GM21576 (cell line): ENCODE measurements around the gene NACC2.

Source experiments
- ATAC-seq: cut with Tn5 transposase; IDR thresholded peaks from one replicate; pipeline ENCODE4 v1.9.1; 2021; ENCODE audit warnings: mild to moderate bottlenecking, moderate library complexity; ENCODE audit not compliant: unreplicated experiment

Gene NACC2

DNA sequence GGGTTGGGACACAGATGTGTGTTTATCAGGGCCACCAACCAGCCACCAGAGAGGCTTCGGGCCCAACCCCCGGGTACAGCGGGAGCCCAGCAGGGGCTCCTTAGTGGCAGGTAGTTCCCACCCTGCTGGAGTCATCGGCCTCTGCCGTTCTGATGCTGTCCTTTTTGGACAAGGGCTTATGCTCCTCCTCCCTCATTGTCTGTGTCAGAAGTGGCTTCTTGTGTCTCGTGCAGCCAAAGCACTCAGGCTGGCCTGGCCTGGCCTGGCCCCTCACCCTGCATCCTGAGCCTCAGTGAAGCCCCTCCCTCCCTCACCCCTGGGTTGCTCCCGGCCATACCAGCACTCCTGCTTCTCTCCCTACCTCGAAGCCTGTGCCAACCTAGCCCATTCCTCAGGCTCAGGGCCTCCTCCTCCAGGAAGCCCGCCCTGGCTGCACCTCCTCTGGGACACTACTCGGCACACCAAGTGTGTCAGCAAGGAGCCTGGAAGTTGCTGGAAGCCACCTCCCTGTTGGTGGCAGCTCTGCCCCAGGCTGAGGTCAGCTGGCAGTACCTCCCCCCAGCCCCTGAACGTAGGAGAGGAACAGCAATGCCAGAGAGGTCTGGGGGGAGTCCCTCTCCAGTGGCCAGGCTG lies 129.8 kb downstream of the NACC2 start:
- no peak for ATAC-seq

- ATAC-seq: no peak
Observed at GRCh38 chr9:135963938-135964337, 131.2 kb downstream of the NACC2 start.

DNA sequence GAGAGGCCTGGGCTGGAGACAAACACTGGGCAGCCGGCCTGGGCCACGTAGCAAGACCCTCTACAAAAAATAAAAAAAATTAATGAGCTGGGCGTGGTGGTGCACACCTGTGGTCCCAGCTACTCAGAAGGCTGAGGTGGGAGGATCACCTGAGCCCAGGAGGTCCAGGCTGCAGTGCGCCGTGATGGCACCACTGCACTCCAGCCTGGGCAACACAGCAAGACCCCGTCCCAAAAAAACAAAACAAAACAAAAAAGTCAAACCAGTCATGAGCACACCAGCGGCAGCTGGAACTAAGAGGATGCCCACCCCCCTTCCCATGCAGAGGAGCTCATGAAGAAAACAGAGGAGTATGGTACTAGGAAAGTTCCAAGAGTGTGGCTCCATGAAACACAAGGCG lies 131.8 kb downstream of the NACC2 start:
- ATAC-seq: no peak

DNA sequence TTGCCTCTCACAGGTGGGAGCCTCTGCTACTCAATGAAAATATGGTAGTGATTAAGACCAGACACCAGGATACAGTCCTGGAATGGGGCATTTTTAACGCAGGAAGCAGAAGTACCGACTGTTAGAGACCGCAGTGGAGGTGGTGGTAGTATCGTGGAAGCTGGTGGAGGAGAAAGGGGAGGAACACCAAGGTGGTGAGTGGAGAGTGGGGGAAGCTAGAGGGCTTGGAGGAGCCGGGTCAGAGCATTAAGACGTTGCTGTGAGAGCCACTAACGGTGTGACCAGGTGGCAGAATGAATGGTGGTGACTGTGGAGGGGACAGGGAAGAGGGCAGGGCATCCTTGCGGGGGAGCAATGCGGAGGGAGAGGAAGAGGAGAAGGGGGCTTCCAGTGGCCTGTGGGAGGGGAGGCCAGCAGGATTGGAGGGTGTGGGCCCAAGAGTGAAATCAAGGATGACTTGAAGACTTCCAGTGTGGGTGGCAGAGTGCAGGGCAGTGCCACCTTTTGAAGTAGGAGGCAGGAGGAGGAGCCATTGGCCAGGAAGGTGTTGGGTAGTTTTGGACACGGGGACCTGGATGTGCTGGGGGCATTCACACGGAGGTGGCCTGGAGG lies 132.3 kb downstream of the NACC2 start:
- ATAC-seq: no peak

GRCh38 chr9:135961811-135962695 lies 133.0 kb downstream of the NACC2 start:
- no peak for ATAC-seq

GRCh38 chr9:135961277-135961715 lies 133.8 kb downstream of the NACC2 start, which contains the start of gene UBAC1:
Gene UBAC1, minus strand, starts transcription at chr9:135961373. Its CDS starts 211 bp downstream, at chr9:135961162.
- ATAC-seq: peak; percentile 86

DNA sequence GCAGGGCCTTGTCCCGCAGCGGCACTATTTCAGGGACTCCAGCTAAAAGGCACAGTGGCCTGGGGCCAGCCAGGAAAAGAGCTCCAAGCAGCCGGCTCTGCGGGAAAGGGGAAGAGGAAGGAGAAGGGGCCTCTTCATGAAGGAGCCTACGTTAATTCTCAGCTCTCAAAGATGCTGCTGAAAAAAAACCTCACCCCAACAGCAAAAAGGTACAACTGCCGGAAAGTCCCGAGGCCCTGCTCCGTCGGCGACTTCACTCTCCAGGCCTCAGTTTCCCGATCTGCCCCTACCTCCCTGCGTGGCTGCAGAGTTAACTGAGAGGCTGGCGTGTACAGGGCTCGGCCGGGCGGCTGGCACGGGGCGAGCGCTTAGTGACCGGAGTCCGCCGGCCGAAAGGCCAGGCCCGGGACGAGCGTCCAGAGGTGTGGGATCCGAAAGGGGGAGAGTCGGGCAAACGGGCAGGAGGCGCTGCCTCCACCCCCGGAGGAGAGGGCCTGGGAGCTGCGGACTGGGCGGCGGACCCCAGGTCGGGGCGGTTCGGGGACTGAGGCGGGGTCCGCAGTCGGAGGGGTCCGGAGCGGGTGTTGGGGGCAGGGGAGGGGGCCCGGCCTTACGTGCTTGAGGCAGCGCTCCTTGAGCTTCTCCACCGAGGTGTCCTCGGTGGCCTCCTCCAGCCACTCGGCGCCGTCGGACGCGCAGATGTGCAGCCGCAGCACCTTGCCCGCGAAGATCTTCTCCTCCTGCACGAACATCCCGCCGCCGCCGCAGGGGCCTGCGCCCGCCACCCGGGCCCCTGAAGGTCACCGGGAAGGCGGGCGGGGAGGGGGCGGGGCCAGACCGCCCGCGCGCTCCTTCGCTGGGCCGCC lies 134.4 kb downstream of the NACC2 start:
- peak; percentile 22 for ATAC-seq

- ATAC-seq: no peak
Observed at GRCh38 chr9:135959814-135960213, 135.3 kb downstream of the NACC2 start.

- no peak for ATAC-seq
Observed at GRCh38 chr9:135958485-135958884, 136.6 kb downstream of the NACC2 start.

GRCh38 chr9:135957431-135957830 lies 137.7 kb downstream of the NACC2 start:
- no peak for ATAC-seq

DNA sequence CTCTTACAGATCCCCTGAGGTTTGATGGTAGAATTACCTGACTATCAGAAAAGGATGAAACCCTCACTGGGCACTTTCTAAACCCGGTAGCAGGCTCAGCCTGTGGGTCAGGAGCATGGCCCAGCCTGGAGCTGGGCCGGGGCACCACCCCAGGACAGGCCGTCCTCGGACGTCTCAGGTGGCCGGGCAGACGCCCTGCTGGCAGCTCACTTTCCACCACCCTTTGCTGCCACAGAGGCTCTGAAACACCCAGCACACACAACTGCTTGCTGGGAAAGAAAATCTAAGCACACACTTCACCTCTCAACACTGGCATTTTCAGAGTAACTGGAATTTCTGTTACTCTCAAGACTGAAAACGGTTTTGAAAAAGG lies 138.3 kb downstream of the NACC2 start:
- no peak for ATAC-seq
